Breast epithelium (tissue), 3 donors: ENCODE data around the gene DUSP22.

ENCODE experiments used
- CTCF ChIP-seq, 3 donors: fragments of 450-650 bp; IDR thresholded peaks; one replicate each; pipeline ENCODE4 v1.5.1; 2016 to 2017; ENCODE audit warnings: antibody characterized with exemption in 3 of 3, mild to moderate bottlenecking in 3 of 3, moderate library complexity in 3 of 3
- POLR2A ChIP-seq: fragments of 450-650 bp; IDR thresholded peaks from one replicate; pipeline ENCODE4 v1.6.1; 2016; ENCODE audit warnings: antibody characterized with exemption, mild to moderate bottlenecking, moderate library complexity

- TF ChIP-seq CTCF (IDR thresholded peaks at IDR 0.05) (no peak), POLR2A (no peak)
Measured at GRCh38 chr6:299104-299980, 7.1 kb downstream of the DUSP22 start.
